NCI-H2227 (cell line): ENCODE data around the gene LHX8.

ENCODE experiments used
- DNase-seq: peaks from one replicate; lab custom pipeline; 2025; ENCODE audit not compliant: unreplicated experiment; lab: John Stamatoyannopoulos, UW

The LHX8 gene

DNA sequence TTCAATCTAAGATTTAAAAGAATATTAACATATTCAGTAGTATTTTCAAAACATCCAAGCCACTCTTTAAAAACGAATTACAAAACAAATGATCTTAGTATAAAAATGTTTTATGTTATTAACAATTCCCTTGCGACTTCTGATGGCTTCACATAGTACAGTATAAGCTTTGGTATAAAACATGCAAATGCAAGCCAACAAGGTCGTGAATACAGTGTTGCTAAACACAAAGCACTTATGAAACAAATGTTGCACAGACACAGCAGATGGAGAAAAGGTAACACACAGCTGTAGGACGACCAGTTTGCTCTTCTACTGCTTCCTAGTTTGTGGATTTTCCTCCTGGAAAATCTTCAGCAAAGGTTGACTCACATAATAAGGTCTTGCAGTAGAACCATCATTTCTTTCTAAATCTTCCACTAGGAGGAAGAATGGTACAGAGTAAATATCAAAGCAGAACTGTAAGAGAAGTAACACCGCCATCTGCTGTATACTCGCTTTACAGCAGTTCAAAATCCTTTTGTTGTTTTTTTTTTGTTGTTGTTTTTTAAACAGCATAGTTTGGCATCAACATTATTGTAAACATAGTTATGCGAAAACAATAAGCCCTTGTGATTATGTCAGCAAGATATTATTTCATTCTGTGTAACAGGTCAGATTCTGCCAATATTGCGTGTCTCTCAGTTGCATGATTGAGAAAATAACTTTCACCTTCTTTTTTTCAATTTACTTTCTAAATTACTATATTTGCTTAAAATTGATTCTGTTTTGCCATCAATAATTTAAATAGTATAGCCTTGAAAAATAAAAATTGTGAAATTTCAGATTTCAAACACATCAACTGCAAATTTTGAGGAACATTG is 69.5 kb downstream of the LHX8 start:
- peak; percentile 64 for DNase-seq

DNA sequence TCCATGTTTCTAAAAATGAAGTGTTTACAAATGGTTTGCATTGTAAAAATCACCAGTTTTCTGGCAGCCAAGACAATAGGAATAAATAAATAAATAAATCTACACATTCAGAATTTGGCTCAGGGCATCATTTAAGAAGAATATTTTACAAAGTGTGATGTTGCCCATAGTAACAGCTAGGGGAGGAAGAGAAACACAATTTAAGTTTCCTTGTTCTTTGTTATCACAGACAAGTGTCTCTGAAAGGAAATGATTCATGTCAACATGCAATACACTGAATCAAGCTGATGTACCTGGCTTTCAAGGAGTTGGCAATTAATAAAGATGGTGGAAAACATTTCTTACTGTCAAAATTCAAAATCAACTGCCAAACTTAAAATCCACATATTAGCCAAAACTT is 74.7 kb downstream of the LHX8 start:
- no peak for DNase-seq
